GM18951 (cell line): ENCODE results near the gene QRICH1.

Source experiments
- POLR2A ChIP-seq: IDR thresholded peaks from 4 replicates; pipeline ENCODE4 v1.6.1; 2011; ENCODE audit warnings: mild to moderate bottlenecking; ENCODE audit not compliant: insufficient read length, insufficient read depth; ENCODE audit errors: extremely low read depth
- in situ Hi-C: fragments of 300-500 bp; cut with MboI; formaldehyde crosslinking; loops from one replicate; pipeline ENCODE4 v1.12.0; 2022; ENCODE audit warnings: low sequenced_read_pairs, mixed read lengths, inconsistent platforms; ENCODE audit not compliant: unreplicated experiment

QRICH1 gene

DNA sequence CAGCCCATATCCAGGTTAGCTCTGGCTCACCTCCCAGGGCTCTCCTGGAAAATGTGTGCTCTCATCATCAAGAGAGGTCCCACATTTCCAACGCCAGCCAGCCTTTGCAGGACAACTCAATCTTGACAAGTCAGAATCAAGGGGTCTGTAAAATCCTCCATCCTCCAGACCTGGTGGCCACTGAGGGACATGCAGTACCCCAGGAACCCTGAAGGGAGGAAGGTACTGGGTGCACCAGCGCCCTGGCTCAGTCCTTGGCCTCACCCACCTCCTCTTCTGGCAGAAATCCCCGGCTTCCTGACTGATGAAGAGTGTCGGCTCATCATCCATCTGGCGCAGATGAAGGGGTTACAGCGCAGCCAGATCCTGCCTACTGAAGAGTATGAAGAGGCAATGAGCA is 92.7 kb downstream of the QRICH1 start:
- peak; percentile 12 for TF ChIP-seq POLR2A
- in situ Hi-C loops, result no loop called here

DNA sequence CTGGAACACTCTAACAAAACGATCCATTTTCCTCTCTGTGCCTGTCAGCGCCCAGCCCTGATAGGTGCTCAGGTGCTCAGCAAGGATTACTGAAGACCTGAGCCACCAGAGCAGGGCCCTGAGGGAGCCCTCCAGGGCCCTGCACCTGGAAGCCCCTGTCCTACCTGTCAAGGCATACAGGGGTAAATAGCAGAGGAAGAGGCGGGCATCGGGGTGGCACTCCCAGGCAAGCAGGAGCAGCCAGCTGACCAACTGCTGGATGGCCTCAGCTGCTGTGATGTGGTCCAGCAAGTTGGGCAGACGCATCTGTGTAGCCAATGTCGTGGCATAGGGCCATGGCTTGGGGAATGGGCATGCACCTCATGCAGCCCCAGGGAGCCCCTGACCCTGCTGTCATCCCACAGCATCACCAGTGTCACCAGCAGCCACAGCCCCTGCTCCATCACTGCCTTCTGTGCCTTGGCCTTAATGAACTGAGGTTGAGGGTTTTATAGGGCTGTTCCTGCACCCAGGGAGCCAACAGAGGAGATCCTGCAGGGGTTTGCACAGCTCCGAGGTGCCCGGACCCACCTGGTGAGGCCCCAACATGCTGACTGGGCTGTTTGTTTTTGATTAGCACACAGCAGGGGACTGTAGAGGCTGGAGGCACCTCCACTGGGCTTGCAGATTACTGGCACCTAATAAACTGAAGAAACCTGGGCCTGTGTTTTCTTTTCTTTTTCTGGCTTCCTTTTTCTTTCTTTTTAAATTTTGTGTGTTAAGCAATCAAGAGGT is 94.6 kb downstream of the QRICH1 start:
- in situ Hi-C loops, result no loop called here

DNA sequence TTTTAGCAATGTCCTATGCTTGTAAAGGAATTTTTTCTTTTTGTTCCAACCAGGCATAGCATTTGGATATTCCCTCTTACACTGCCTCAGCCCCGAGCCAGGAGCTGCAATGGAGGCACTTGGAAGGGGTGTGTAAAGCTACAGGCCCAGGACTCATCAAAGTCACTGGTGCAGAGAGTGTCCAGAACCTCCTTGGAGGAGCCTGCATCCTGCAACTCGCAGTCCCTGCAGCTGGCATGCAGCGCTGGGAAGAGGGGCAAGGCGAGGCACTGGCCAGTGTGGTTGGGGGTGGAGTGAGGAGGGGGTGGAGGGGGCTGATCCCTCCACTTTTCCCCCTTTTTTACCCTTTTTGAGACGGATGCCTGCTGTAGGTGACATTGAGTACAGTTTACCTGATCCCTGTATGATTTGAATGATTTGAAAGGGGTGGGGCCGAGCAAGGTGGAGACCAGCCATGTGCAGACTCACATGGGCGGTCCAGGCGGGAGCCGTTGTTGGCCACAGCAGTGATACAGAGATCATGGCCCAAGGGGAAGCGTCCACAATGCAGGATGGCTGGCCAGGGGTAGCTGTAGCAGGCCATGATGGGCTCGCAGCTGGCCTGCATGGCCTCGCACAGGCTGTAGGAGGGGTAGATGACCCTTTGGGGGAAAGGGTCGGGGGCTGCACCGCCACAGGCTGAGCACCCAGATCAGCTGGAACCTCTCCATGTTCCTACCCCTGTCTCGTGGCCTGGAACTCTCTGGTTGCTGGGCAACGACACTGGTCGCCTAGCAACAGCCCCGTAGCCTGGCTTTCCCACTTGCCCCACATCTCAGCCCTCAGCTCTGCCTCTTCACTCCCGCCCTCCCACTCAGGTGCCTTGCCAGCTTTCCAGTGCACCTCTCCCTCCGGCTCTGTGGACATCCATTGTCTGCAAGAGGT is 95.9 kb downstream of the QRICH1 start:
- TF ChIP-seq POLR2A, result no peak
- in situ Hi-C loops, result no loop called here

More for the DNA sequence above, 94.6 kb downstream of the QRICH1 start:
- no peak for TF ChIP-seq POLR2A

DNA sequence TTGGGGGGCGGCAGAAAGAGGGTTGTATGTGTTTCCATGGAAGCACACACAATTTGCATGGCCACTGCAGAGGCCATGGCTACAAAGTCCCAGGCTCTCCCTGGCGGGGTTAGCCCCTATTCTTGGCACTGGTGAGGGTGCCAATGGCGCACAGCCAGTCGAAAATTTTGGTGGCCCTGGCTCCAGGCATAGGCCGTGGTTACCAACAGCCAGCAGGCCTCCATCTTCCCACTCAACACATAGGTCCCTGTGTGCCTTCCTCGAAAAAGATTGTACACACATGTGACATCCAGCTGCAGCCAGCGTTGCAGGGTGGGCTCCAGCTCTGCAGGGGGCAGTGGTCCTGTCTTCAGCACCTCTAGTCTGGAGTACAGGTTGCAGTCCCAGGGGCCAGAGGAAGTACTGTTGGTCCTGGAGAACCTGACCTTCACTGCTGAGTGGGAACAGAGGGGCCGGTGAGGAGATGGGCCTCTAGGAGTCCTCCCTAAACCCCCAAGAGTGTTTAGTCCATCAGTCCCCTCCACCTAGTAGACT is 96.7 kb downstream of the QRICH1 start:
- in situ Hi-C loops, result no loop called here
- no peak for TF ChIP-seq POLR2A

DNA sequence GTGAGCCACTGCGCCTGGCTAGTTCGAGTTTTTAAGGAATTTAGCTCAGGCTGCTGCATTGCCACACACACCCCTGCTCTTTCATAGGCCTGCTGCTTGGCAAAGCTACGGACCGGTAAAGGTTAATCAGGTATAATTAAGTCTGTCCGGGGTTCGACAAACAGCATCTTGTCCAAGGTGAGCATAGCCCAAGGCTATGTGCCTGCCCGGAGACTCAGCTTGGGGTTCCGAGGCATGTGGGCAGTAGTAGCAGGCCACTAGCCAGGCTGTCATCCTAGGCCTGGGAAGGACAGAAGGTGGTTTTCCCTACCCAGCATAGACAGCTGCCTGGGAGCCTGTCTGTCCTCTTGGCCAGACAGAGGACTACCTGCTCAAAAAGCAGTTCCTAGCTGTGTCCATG is 97.2 kb downstream of the QRICH1 start:
- TF ChIP-seq POLR2A, result no peak
- in situ Hi-C loops, result no loop called here

DNA sequence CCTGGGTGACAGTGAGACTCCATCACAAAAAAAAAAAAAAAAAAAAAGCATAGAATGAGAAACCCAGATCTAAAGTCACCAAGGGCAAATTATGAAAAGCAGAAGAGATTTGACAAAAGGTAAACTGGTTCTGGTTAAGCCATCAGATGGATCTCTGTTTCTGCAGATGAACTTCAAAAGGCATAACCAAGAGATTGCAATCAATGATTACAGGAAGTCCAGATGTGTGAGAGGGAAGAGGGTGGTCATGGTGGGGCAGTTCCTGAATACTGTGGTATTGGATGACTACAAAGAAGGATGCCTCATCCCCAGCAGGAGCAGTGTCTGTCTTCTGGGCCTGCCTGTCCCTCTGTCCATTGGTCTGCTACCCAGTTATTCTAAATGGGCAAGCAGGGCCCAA is 100.0 kb downstream of the QRICH1 start:
- no peak for TF ChIP-seq POLR2A
- in situ Hi-C loops, result no loop called here

DNA sequence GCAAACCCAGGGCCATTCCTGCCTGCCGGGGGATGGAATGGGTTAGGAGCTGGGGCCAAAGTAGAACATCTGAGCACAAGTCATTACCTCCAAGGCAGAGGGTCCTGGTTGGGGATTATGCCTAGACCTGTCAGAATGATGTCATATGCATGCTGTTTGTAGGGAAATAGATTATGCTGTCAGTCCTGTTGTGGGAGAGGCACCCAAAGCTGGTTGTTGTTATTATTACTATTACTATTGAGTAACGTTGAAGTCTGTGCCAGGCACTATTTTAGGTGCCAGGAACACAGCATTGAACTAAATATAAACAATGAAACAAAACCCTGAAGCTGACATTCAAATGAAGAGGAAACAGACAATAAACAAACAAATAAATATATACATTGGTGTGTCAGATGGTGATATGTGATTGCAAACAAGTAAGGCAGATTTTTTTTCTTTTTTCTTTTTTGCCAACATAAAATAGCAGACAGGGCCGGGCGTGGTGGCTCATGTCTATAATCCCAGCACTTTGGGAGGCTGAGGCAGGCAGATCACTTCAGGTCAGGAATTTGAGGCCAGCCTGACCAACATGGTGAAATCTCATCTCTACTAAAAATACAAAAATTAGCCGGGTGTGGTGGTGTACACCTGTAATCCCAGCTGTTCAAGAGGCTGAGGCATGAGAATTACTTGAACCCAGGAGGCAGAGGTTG is 101.9 kb downstream of the QRICH1 start:
- no peak for TF ChIP-seq POLR2A
- in situ Hi-C loops, result no loop called here

DNA sequence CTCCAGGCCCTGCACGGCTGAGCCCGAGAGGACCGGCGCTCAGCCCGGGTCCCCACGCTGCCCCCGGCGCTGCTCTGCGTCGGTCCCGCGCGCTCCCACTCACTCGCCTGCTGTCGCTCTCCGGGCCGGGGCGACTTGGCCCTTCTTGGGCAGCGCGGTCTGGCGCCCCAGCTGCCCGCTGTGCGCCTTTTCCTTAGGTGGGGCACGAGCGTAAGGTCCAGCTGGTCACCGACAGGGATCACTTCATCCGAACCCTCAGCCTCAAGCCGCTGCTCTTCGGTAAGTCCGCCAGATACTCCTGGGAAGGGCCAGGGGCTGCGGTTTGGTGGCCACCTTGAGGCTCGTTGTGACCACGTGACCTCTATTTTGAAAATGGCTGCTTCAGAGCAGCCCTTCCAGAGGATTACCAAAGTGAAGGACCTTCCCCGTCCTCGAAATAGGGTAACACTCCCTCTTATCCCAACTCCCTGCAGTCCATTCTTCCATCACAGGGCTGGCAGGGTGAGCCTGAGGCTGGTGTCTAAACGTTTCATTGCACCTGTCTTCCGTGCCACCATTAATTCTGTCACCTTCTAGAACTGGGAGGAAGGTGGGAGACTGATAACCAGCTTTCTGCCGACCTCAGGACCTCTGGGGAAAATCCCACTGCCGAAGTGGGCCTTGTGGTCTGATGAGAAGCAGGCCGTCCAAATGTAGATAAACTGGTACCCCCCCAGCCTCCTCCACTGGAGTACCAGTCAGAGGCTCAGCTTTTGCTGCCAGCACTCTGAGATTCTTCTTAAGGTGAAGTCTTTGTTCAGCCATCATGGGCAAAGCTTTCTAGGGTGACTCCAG is 103.0 kb downstream of the QRICH1 start:
- in situ Hi-C loops, result no loop called here
- TF ChIP-seq POLR2A, result no peak

DNA sequence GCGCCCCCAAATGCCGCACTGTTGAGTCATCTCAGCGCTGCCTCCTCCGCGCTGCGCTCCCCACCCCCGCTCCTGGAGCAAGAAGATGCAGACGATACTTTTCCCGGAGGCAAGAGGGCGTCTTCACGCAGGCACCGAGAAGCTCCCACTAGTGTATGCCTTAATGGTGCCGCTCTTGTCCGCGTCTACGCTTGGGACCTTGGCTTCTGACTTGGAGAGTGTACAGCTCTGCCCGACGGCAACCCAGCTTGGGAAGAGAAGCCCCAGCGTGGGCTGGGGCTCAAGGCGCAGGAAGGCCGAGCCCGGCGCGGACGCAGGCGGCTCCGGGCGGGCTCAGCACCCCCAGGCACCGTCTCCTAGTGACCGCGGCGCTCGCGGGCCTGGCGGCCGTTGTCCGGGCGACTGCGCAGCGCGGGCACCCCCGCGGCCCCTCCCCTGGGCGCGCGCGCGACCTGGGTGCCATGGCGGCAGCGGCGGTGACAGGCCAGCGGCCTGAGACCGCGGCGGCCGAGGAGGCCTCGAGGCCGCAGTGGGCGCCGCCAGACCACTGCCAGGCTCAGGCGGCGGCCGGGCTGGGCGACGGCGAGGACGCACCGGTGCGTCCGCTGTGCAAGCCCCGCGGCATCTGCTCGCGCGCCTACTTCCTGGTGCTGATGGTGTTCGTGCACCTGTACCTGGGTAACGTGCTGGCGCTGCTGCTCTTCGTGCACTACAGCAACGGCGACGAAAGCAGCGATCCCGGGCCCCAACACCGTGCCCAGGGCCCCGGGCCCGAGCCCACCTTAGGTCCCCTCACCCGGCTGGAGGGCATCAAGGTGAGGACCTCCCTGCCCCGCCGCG is 103.9 kb downstream of the QRICH1 start, which contains the start of gene P4HTM:
TSS of gene P4HTM (plus strand) at position 446 of the 840 bp plus-strand sequence. CDS start at position 462, 16 bp downstream.
- in situ Hi-C loops, result no loop called here
- peak; percentile 61 for TF ChIP-seq POLR2A

DNA sequence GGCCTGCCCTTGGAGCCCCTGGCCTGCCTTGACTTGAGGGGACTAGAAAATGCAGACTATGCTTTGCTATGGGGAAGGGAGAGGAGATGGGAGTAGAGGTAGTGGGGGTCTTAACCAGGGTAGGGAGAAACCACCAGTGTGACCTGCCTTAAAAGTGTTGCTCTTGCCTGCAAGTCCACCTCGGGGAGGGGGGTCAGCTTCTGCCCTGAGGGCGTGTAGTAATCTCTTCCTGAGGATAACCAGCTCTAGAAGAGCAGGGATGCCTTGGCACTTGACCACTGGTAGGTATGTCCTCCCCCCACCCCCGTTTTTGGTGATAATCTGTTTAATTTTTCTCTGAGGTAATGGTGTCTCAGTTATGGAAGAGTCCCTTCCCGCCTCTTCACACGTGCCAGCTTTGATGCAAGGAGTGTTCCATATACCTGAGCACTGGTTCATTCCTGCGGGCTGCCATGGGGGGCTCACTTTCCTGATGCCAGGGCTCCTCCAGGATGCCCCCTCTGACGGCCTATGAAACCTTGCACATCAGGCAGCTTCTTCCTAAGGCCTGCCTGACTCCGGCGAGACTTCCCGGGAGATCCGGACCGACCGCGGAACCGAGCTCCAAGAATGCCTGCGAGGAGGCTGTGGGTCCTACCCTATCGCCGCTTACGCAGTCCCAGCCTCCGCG is 104.6 kb downstream of the QRICH1 start:
- TF ChIP-seq POLR2A, result no peak
- in situ Hi-C loops, result no loop called here

DNA sequence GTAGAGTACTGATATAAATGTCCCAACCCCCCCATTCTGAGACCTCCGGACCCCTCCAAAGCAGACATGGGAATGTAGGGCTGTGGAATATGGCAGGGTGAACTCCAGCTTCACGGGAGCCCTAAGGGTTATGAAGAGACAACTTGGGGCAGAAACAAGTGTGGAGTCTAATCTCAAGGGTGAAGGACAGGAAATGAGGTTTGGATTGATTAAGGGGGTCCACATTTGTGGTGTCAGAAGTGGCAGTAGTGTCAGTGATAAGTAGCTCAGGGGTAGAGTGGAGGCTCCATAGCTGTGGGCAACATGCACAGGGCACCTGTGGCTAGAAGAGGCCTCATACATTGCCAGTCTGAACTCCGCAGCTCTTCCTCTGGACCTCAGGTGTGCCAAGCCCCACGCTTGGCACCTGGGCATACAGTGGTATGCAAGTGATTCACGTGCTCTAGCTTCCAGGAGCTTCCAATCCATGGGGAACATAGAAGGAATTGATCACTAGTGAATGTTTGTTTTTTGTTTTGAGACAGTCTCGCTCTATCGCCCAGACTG is 108.0 kb downstream of the QRICH1 start:
- no peak for TF ChIP-seq POLR2A
- in situ Hi-C loops, result no loop called here
